ENCODE results near the gene PEX26. TPM values are rescaled to one million over a fixed set of nuclear protein-coding genes. Genes with fewer than 3 reads are reported as not detected.

Gene PEX26
- total and polyA plus RNA-seq, 2 of the 13 experiments (the other 11 are each of a cell fraction or from before 2014, with no cell fraction given) = 10.6 to 25.1 TPM

- no peak for TF ChIP-seq ZNF407 (CRISPR knock-in tag; IDR thresholded peaks at IDR 0.05; ENCODE audit: not compliant biosample characterization)
- TF ChIP-seq KDM6A (CRISPR knock-in tag; IDR thresholded peaks at IDR 0.05; ENCODE audit: low read depth) = no peak
- no peak for TF ChIP-seq PRDM4 (CRISPR knock-in tag; IDR thresholded peaks at IDR 0.05; ENCODE audit: borderline replicate concordance)
- no peak for TF ChIP-seq ADNP (CRISPR knock-in tag; IDR thresholded peaks at IDR 0.05)
- no peak for TF ChIP-seq ZNF121 (CRISPR knock-in tag; IDR thresholded peaks at IDR 0.05)
- no peak for TF ChIP-seq ZNF550 (CRISPR knock-in tag; IDR thresholded peaks at IDR 0.05; ENCODE audit: borderline replicate concordance)
- TF ChIP-seq HDAC1 (CRISPR knock-in tag; IDR thresholded peaks at IDR 0.05) = 0 out of 2 replicates have a peak, but pooled peaks have one; percentile 22
- TF ChIP-seq ARNTL (CRISPR knock-in tag; IDR thresholded peaks at IDR 0.05) = no peak
- no peak for TF ChIP-seq TFE3 (CRISPR knock-in tag; IDR thresholded peaks at IDR 0.05)
- TF ChIP-seq NFATC3 (CRISPR knock-in tag; IDR thresholded peaks at IDR 0.05) = no peak
- no peak for TF ChIP-seq DNMT1 (CRISPR knock-in tag; IDR thresholded peaks at IDR 0.05)
- no peak for TF ChIP-seq HNRNPLL (IDR thresholded peaks at IDR 0.05; ENCODE audit: low read depth, low read length, poor library complexity, severe bottlenecking)
- TF ChIP-seq CC2D1A (CRISPR knock-in tag; IDR thresholded peaks at IDR 0.05) = no peak
Measured at GRCh38 chr22:18067548-18068341, 10.0 kb upstream of the PEX26 start (continued).
